H1 (cell line): ENCODE data around the gene ARHGAP27. TPM values are rescaled to one million over a fixed set of nuclear protein-coding genes. Genes with fewer than 3 reads are reported as not detected.

Experiments used
- CTCF ChIA-PET: fragments of 300-600 bp; sonication (Branson Sonifier 250); formaldehyde crosslinking; loops from one replicate; lab custom pipeline; 2021; ENCODE audit not compliant: partially characterized antibody; lab: Charles Lee
- POLR2A ChIA-PET: fragments of 300-600 bp; sonication (Branson Sonifier 250); formaldehyde crosslinking; loops from one replicate; lab custom pipeline; 2021; ENCODE audit warnings: inconsistent platforms; ENCODE audit not compliant: partially characterized antibody; lab: Charles Lee
- DNase-seq, 2 experiments: peaks; one replicate each; pipeline versions ENCODE4 v3.0.0 to v3.0.0-alpha.2; 2010 to 2022; ENCODE audit warnings: low spot score in 2 of 2, low read depth in 1 of 2, mixed read lengths in 1 of 2
- FAIRE-seq: peaks from 2 replicates; lab custom pipeline; 2011; peaks lifted over from hg19 to GRCh38; lab: Jason Lieb, UNC
- H2AFZ ChIP-seq: 2 replicates; pipeline ENCODE4 v1.8.1; 2012; ENCODE audit warnings: low read length, inconsistent platforms
- H2AK5ac ChIP-seq: 2 replicates; pipeline ENCODE4 v1.6.1; 2013; ENCODE audit warnings: low read depth, low read length
- H2BK120ac ChIP-seq: replicated peaks from 2 replicates; pipeline ENCODE3; 2013; ENCODE audit warnings: low read depth, low read length, inconsistent platforms
- H2BK12ac ChIP-seq: 2 replicates; pipeline ENCODE4 v1.6.1; 2013; ENCODE audit warnings: low read depth, low read length
- H2BK15ac ChIP-seq: 2 replicates; pipeline ENCODE4 v1.6.1; 2013; ENCODE audit warnings: low read length
- H2BK20ac ChIP-seq: 2 replicates; pipeline ENCODE4 v1.6.1; 2013; ENCODE audit warnings: low read length
- H2BK5ac ChIP-seq: 2 replicates; pipeline ENCODE4 v1.6.1; 2013; ENCODE audit warnings: low read depth, low read length
- H3K14ac ChIP-seq: 2 replicates; pipeline ENCODE4 v1.6.1; 2013; ENCODE audit warnings: inconsistent platforms; ENCODE audit not compliant: insufficient read length
- H3K18ac ChIP-seq: 2 replicates; pipeline ENCODE4 v1.6.1; 2013; ENCODE audit warnings: low read length; ENCODE audit errors: extremely low read depth
- H3K23ac ChIP-seq: 2 replicates; pipeline ENCODE4 v1.6.1; 2013; ENCODE audit warnings: inconsistent platforms; ENCODE audit not compliant: insufficient read length
- H3K23me2 ChIP-seq: 2 replicates; pipeline ENCODE4 v1.6.1; 2013; ENCODE audit warnings: low read depth, low read length
- H3K27ac ChIP-seq: 2 replicates; pipeline ENCODE4 v1.6.1; 2011; ENCODE audit warnings: low read depth, low read length, inconsistent platforms
- H3K27me3 ChIP-seq, 4 experiments: replicated peaks in 1 of 4; 1 replicate in 1 of 4; 2 replicates in 3 of 4; pipeline versions ENCODE4 v1.6.1 to v1.8.1; 2011 to 2013; ENCODE audit warnings: low read length in 3 of 4, mild to moderate bottlenecking in 3 of 4, inconsistent platforms in 2 of 4, mixed read lengths in 2 of 4, moderate library complexity in 1 of 4; ENCODE audit not compliant: control insufficient read depth in 3 of 4, insufficient read depth in 3 of 4; ENCODE audit errors: extremely low read depth in 1 of 4
- H3K36me3 ChIP-seq, 4 experiments: 2 replicates each; pipeline versions ENCODE4 v1.6.1 to v1.8.1; 2011 to 2013; ENCODE audit warnings: mild to moderate bottlenecking in 4 of 4, low read length in 3 of 4, moderate library complexity in 2 of 4, control low read depth in 1 of 4, inconsistent platforms in 1 of 4; ENCODE audit not compliant: insufficient read depth in 4 of 4, control insufficient read depth in 2 of 4
- H3K4ac ChIP-seq: replicated peaks from 2 replicates; pipeline ENCODE3; 2013; ENCODE audit warnings: low read length, low read depth, mixed read lengths, inconsistent platforms; ENCODE audit not compliant: insufficient read length
- H3K4me1 ChIP-seq, 4 experiments: replicated peaks in 1 of 4; 1 replicate in 1 of 4; 2 replicates in 3 of 4; pipeline versions ENCODE4 v1.6.1 to v1.8.1; 2011 to 2013; ENCODE audit warnings: low read length in 3 of 4, inconsistent platforms in 2 of 4, mixed read lengths in 1 of 4; ENCODE audit not compliant: insufficient read depth in 4 of 4, control insufficient read depth in 3 of 4
- H3K4me2 ChIP-seq, 2 experiments: 2 replicates each; pipeline versions ENCODE4 v1.6.1 to v1.8.1; 2011 to 2013; ENCODE audit warnings: low read depth in 2 of 2, low read length in 2 of 2, control low read depth in 1 of 2, inconsistent platforms in 1 of 2, mild to moderate bottlenecking in 1 of 2; ENCODE audit not compliant: insufficient read depth in 1 of 2
- H3K4me3 ChIP-seq, 4 experiments: fragments of 200-600, 300-600 bp in 1 of 4; sonication (generic), shearing (Covaris generic), sonication (Bioruptor Twin) in 1 of 4; 2 replicates each; pipeline versions ENCODE4 v1.5.1 to v1.8.1; 2011 to 2016; ENCODE audit warnings: low read length in 4 of 4, low read depth in 3 of 4, control low read depth in 2 of 4, inconsistent platforms in 2 of 4, mild to moderate bottlenecking in 2 of 4, mixed read lengths in 1 of 4, moderate library complexity in 1 of 4; ENCODE audit not compliant: insufficient read depth in 2 of 4; ENCODE audit errors: extremely low read depth in 1 of 4
- H3K56ac ChIP-seq: replicated peaks from 2 replicates; pipeline ENCODE3; 2013; ENCODE audit warnings: low read depth, mild to moderate bottlenecking, mixed read lengths, low read length, inconsistent platforms; ENCODE audit not compliant: insufficient read length
- H3K79me1 ChIP-seq: 2 replicates; pipeline ENCODE4 v1.6.1; 2013; ENCODE audit warnings: low read depth, low read length, control low read depth
- H3K79me2 ChIP-seq, 2 experiments: 2 replicates each; pipeline versions ENCODE4 v1.6.1 to v1.8.1; 2012 to 2013; ENCODE audit warnings: low read length in 2 of 2, mild to moderate bottlenecking in 2 of 2, inconsistent platforms in 1 of 2; ENCODE audit not compliant: insufficient read depth in 2 of 2, control insufficient read depth in 1 of 2
- H3K9ac ChIP-seq, 4 experiments: replicated peaks in 1 of 4; 1 replicate in 1 of 4; 2 replicates in 3 of 4; pipeline versions ENCODE4 v1.6.1 to v1.8.1; 2011 to 2013; ENCODE audit warnings: low read depth in 3 of 4, low read length in 3 of 4, control low read depth in 2 of 4, mild to moderate bottlenecking in 2 of 4, moderate library complexity in 2 of 4, inconsistent platforms in 1 of 4; ENCODE audit errors: extremely low read depth in 1 of 4
- H3K9me3 ChIP-seq, 2 experiments: 2 replicates each; pipeline versions ENCODE4 v1.6.1 to v1.8.1; 2012 to 2013; ENCODE audit warnings: mild to moderate bottlenecking in 2 of 2, moderate library complexity in 2 of 2, control low read depth in 1 of 2, inconsistent platforms in 1 of 2, low read depth in 1 of 2, low read length in 1 of 2, mixed read lengths in 1 of 2; ENCODE audit not compliant: insufficient read depth in 2 of 2
- H4K20me1 ChIP-seq, 2 experiments: replicated peaks in 1 of 2; 2 replicates each; pipeline versions ENCODE3 to v1.8.1; 2011 to 2013; ENCODE audit warnings: inconsistent platforms in 2 of 2, low read length in 2 of 2, mild to moderate bottlenecking in 1 of 2; ENCODE audit not compliant: insufficient read depth in 2 of 2, control insufficient read depth in 1 of 2
- H4K5ac ChIP-seq: 2 replicates; pipeline ENCODE4 v1.6.1; 2013; ENCODE audit warnings: low read length, low read depth, mixed read lengths, inconsistent platforms; ENCODE audit not compliant: insufficient read length
- H4K8ac ChIP-seq: 2 replicates; pipeline ENCODE4 v1.8.0; 2013; ENCODE audit warnings: mild to moderate bottlenecking, moderate library complexity, low read length, inconsistent platforms; ENCODE audit not compliant: insufficient read depth; ENCODE audit errors: extremely low read depth
- H4K91ac ChIP-seq: replicated peaks from 2 replicates; pipeline ENCODE3; 2013; ENCODE audit warnings: low read length, mixed read lengths, inconsistent platforms; ENCODE audit not compliant: insufficient read length
- CREB1 ChIP-seq: IDR thresholded peaks from 2 replicates; pipeline ENCODE4 v1.6.1; 2012; ENCODE audit warnings: inconsistent platforms
- KDM4A ChIP-seq: IDR thresholded peaks from one replicate; pipeline ENCODE4 v1.7.1; 2012; ENCODE audit warnings: low read depth, mild to moderate bottlenecking, moderate library complexity, low read length, inconsistent platforms; ENCODE audit not compliant: severe bottlenecking
- KDM5A ChIP-seq: fragments of 200-600 bp; IDR thresholded peaks from 2 replicates; pipeline ENCODE4 v1.7.1; 2012; ENCODE audit warnings: mild to moderate bottlenecking, low read length, inconsistent platforms, mixed read lengths
- RBBP5 ChIP-seq: IDR thresholded peaks from 2 replicates; pipeline ENCODE4 v1.7.1; 2012; ENCODE audit warnings: low read depth, mild to moderate bottlenecking, inconsistent platforms, low read length, moderate library complexity, borderline replicate concordance
- SRF ChIP-seq: IDR thresholded peaks from 2 replicates; pipeline ENCODE4 v1.6.1; 2011; ENCODE audit warnings: mild to moderate bottlenecking, low read depth, low read length, moderate library complexity
- TAF1 ChIP-seq: IDR thresholded peaks from 2 replicates; pipeline ENCODE4 v1.6.1; 2011; ENCODE audit warnings: mild to moderate bottlenecking, low read depth, low read length
- TEAD4 ChIP-seq: IDR thresholded peaks from 2 replicates; pipeline ENCODE4 v1.6.1; 2012; ENCODE audit warnings: low read depth, low read length, inconsistent platforms, mixed read lengths
- YY1 ChIP-seq: IDR thresholded peaks from 2 replicates; pipeline ENCODE4 v1.6.1; 2011; ENCODE audit warnings: low read depth, mild to moderate bottlenecking, low read length
- WGBS, 2 experiments: shearing (Covaris generic) in 1 of 2; methylation state at CpG; one replicate each; pipeline versions ENCODE4 v1.1.6 to v1.1.7; 2013 to 2015; ENCODE audit warnings: low lambda C conversion rate in 2 of 2, mixed read lengths in 2 of 2, inconsistent platforms in 1 of 2, low coverage in 1 of 2, missing lambda C conversion rate in 1 of 2; ENCODE audit not compliant: insufficient replicate concordance in 2 of 2, insufficient coverage in 1 of 2, insufficient read length in 1 of 2; ENCODE audit errors: extremely low coverage in 1 of 2, missing lambda C conversion rate in 1 of 2; 5-methylcytosine and 5-hydroxymethylcytosine counted together
- polyA plus RNA-seq, 7 experiments: library from polyadenylated mRNA; depleted of rRNA in 3 of 7; stranded (reverse) in 5 of 7; unstranded in 2 of 7; fragments of >200 nt in 5 of 7; fragments of 200-250 nt in 2 of 7; gene quantifications; 1 replicate in 5 of 7; 2 replicates in 1 of 7; 4 replicates in 1 of 7; pipeline versions ENCODE4 v1.2.1 to v1.2.3, GENCODE V29; 2011 to 2013; ENCODE audit warnings: missing spikeins in 2 of 7, mixed read lengths in 2 of 7
- total RNA-seq: library from RNA; stranded (reverse); fragmentation: NEBNext Ultra II Directional; extraction: Animal tissue kit (Norgen Biotek cat#: 25700); gene quantifications from 2 replicates; pipeline ENCODE4 v1.2.1, GENCODE V29; 2021
- TF ChIP-seq, protein P1 (sequence below): IDR thresholded peaks from 2 replicates; pipeline ENCODE4 v1.6.1; 2012; ENCODE audit warnings: inconsistent platforms

ARHGAP27 gene
- total and polyA plus RNA-seq, 2 of the 8 experiments (the other 6 are each of a cell fraction or from before 2014, with no cell fraction given), result 11.6 to 13.1 TPM

DNA sequence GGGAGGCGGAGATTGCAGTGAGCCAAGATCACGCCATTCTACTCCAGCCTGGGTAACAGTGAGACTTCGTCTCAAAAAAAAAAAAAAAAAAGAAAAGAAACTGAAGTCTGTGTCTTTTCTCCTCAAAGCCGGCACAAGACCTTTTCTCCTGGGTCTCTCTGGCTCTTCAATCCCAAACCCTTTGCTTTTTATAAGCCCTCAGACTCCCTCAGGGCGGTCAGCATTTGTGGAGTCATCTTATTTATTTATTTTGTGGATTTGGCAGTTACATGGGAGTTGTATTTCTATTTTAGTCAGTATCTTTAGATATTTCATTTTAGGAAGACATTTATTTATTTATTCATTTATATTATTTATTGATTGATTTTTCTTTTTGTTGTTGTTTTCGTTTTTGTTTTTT lies 58.2 kb downstream of the ARHGAP27 start:
- no peak overlapping the region for H3K14ac ChIP-seq
- H3K9me3 ChIP-seq, result no peaks in the 10 kb centered on the region
- H2BK20ac ChIP-seq, result no peak overlapping the region
- no peak overlapping the region for H4K91ac ChIP-seq
- POLR2A ChIA-PET, result interaction anchor here (0.6 to 4.5 kb wide), 3 partner anchors 10 to 58 kb away, joined by 4 to 15 read pairs (median 4); partner anchors contain the start of gene MAP3K14
- no peak for DNase-seq
- CTCF ChIA-PET, result interaction anchor here (0.6 to 6.0 kb wide), 6 partner anchors 10 to 155 kb away, joined by 3 to 50 read pairs (median 7); no protein-coding TSS in a partner anchor
- no peak for TF ChIP-seq TEAD4
- no peak for TF ChIP-seq KDM4A
- no peak for TF ChIP-seq TAF1
- no peak for TF ChIP-seq KDM5A
- no peak for TF ChIP-seq CREB1
- TF ChIP-seq, protein P1, sequence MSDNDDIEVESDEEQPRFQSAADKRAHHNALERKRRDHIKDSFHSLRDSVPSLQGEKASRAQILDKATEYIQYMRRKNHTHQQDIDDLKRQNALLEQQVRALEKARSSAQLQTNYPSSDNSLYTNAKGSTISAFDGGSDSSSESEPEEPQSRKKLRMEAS, result no peak
- no peak for TF ChIP-seq SRF
- no peak for TF ChIP-seq RBBP5
- TF ChIP-seq YY1, result no peak
- TF ChIP-seq, all 59 proteins: peak for 0
- Histone ChIP-seq H3K4me3 (no peak overlapping the region), H3K36me3 (no peaks in the 10 kb centered on the region), H3K23me2 (no peaks in the 10 kb centered on the region), H3K23ac (no peak overlapping the region), H4K5ac (no peak overlapping the region), H2AK5ac (no peak overlapping the region), H3K79me1 (no peaks in the 10 kb centered on the region), H3K56ac (no peak overlapping the region), H4K8ac (no peak overlapping the region), H3K9ac (no peak overlapping the region), H2AFZ (no peak overlapping the region), H3K79me2 (no peaks in the 10 kb centered on the region), H3K27ac (no peak overlapping the region), H3K4me1 (peaks cover 8 to 28% (median 16%) of the 10 kb centered on the region in 4 experiments), H2BK12ac (no peak overlapping the region), H3K27me3 (no peaks in the 10 kb centered on the region), H3K4ac (no peak overlapping the region), H3K18ac (no peak overlapping the region), H3K4me2 (no peak overlapping the region), H4K20me1 (no peaks in the 10 kb centered on the region), H2BK15ac (no peak overlapping the region), H2BK120ac (no peak overlapping the region), H2BK5ac (no peak overlapping the region; the same call in 1 of the 2 replicates)
- 89% methylated on average over 5 of the region's 6 CpGs; no CpG with 5 or more reads in 1 of the 2 experiments for WGBS, 2 experiments
- FAIRE-seq, result no peak
